SU-DHL-6 (cell line): ENCODE data around the gene ROMO1.

Experiments
- EZH2phosphoT487 ChIP-seq: fragments of 200-600 bp; sonication (generic), shearing (Covaris generic); conservative IDR thresholded peaks from 2 replicates; pipeline ENCODE4 v1.6.1; 2018; ENCODE audit warnings: mild to moderate bottlenecking, antibody characterized with exemption, low read length, moderate library complexity, mixed read lengths
- TF ChIP-seq, protein P1 (sequence below): fragments of 200-600 bp; sonication (generic); IDR thresholded peaks from one replicate; pipeline ENCODE4 v1.5.1; 2017; ENCODE audit warnings: antibody characterized with exemption, mild to moderate bottlenecking, low read length, moderate library complexity; ENCODE audit not compliant: insufficient read depth, poor library complexity, severe bottlenecking

DNA sequence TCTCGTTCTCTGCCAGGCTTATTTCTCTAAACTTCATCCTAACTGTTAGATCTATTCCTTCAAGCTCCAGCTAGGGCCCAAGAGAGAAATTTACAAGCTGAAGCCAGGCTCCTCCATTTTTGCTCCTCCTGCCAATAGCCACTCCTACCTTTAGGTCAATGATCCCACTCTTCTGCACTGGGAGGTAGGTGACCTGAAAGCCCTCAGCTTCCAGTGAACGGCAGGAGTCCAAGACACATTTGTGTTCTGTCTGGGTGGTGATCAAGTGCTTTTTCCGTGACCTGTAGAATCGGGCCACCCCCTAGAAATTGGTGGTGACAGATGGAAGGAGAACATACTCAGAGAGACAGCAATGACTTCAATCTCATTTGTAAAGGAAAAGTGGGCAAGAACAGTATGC lies 8.9 kb upstream of the ROMO1 start:
- TF ChIP-seq, protein P1, sequence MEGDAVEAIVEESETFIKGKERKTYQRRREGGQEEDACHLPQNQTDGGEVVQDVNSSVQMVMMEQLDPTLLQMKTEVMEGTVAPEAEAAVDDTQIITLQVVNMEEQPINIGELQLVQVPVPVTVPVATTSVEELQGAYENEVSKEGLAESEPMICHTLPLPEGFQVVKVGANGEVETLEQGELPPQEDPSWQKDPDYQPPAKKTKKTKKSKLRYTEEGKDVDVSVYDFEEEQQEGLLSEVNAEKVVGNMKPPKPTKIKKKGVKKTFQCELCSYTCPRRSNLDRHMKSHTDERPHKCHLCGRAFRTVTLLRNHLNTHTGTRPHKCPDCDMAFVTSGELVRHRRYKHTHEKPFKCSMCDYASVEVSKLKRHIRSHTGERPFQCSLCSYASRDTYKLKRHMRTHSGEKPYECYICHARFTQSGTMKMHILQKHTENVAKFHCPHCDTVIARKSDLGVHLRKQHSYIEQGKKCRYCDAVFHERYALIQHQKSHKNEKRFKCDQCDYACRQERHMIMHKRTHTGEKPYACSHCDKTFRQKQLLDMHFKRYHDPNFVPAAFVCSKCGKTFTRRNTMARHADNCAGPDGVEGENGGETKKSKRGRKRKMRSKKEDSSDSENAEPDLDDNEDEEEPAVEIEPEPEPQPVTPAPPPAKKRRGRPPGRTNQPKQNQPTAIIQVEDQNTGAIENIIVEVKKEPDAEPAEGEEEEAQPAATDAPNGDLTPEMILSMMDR, result no peak
- no peak for TF ChIP-seq EZH2phosphoT487
